OCI-LY1 (cell line): ENCODE measurements around the gene DCP1B.

Source experiments
- H2AFZ ChIP-seq: fragments of 200-600 bp; sonication (generic), shearing (Covaris generic); 2 replicates; pipeline ENCODE4 v1.6.0; 2014; ENCODE audit warnings: antibody characterized with exemption, mild to moderate bottlenecking, low read length
- H3F3A ChIP-seq: fragments of 200-600 bp; sonication (generic), shearing (Covaris generic); 2 replicates; pipeline ENCODE4 v1.6.0; 2014; ENCODE audit warnings: mild to moderate bottlenecking, antibody characterized with exemption, low read length, moderate library complexity; ENCODE audit not compliant: insufficient read depth
- H3K27ac ChIP-seq: fragments of 200-600 bp; sonication (generic); 2 replicates; pipeline ENCODE4 v1.5.1; 2014; ENCODE audit warnings: low read length, mixed run types, mild to moderate bottlenecking, low read depth; ENCODE audit not compliant: poor library complexity, severe bottlenecking
- H3K27me3 ChIP-seq: fragments of 200-600 bp; sonication (generic); 2 replicates; pipeline ENCODE4 v1.6.0; 2014; ENCODE audit warnings: antibody characterized with exemption, mild to moderate bottlenecking, low read length, moderate library complexity; ENCODE audit not compliant: insufficient read depth
- H3K36me3 ChIP-seq: fragments of 200-600 bp; sonication (generic); 2 replicates; pipeline ENCODE4 v1.6.1; 2014; ENCODE audit warnings: mild to moderate bottlenecking, antibody characterized with exemption, low read length, moderate library complexity, mixed read lengths; ENCODE audit not compliant: insufficient read depth
- H3K4me1 ChIP-seq: fragments of 200-600 bp; sonication (generic); 2 replicates; pipeline ENCODE4 v1.5.1; 2014; ENCODE audit warnings: mild to moderate bottlenecking, low read length, moderate library complexity; ENCODE audit not compliant: insufficient read depth, severe bottlenecking
- H3K4me2 ChIP-seq: fragments of 200-600 bp; sonication (generic), shearing (Covaris generic); 2 replicates; pipeline ENCODE4 v1.6.1; 2014; ENCODE audit warnings: low read length
- H3K4me3 ChIP-seq: fragments of 200-600 bp; sonication (generic); 2 replicates; pipeline ENCODE4 v1.5.1; 2014; ENCODE audit warnings: low read length, low read depth, mild to moderate bottlenecking, mixed read lengths; ENCODE audit not compliant: poor library complexity, severe bottlenecking
- H3K79me2 ChIP-seq: fragments of 200-600 bp; shearing (Covaris generic); 2 replicates; pipeline ENCODE4 v1.6.1; 2016; ENCODE audit warnings: mixed run types, low read length, mixed read lengths; ENCODE audit not compliant: insufficient read depth
- H3K9ac ChIP-seq: fragments of 200-600 bp; sonication (generic), shearing (Covaris generic); 2 replicates; pipeline ENCODE4 v1.6.1; 2014; ENCODE audit warnings: mild to moderate bottlenecking, low read length, mixed read lengths
- H3K9me2 ChIP-seq: fragments of 200-600 bp; sonication (generic), shearing (Covaris generic); 2 replicates; pipeline ENCODE4 v1.6.1; 2014; ENCODE audit warnings: low read depth, mild to moderate bottlenecking, low read length, mixed read lengths
- H3K9me3 ChIP-seq: fragments of 200-600 bp; shearing (Covaris generic); 2 replicates; pipeline ENCODE4 v1.6.1; 2014; ENCODE audit warnings: low read length, mixed read lengths
- H4K20me1 ChIP-seq: fragments of 200-600 bp; sonication (generic), shearing (Covaris generic); 2 replicates; pipeline ENCODE4 v1.6.0; 2016; ENCODE audit warnings: mild to moderate bottlenecking, low read length; ENCODE audit not compliant: insufficient read depth
- EZH2 ChIP-seq: fragments of 200-600 bp; sonication (generic), shearing (Covaris generic); IDR thresholded peaks from 2 replicates; pipeline ENCODE4 v1.8.0; 2017; ENCODE audit warnings: borderline replicate concordance, mixed run types, mild to moderate bottlenecking, antibody characterized with exemption, low read length, moderate library complexity, mixed read lengths
- TF ChIP-seq, protein P1 (sequence below): fragments of 200-600 bp; sonication (generic), shearing (Covaris generic); IDR thresholded peaks from 2 replicates; pipeline ENCODE4 v1.5.1; 2017; ENCODE audit warnings: mild to moderate bottlenecking, antibody characterized with exemption, low read length, moderate library complexity, mixed read lengths

DCP1B gene

GRCh38 chr12:2051700-2052621, 47.7 kb upstream of the DCP1B start:
- H3K27ac ChIP-seq: no peak overlapping the region
- H3K9me2 ChIP-seq: no peaks in the 10 kb centered on the region
- no peak overlapping the region for H3K4me3 ChIP-seq
- H3F3A ChIP-seq: no peaks in the 10 kb centered on the region
- H4K20me1 ChIP-seq: no peaks in the 10 kb centered on the region
- H3K4me2 ChIP-seq: no peak overlapping the region
- H3K79me2 ChIP-seq: no peaks in the 10 kb centered on the region
- no peaks in the 10 kb centered on the region for H3K4me1 ChIP-seq
- H3K9ac ChIP-seq: no peak overlapping the region
- no peak overlapping the region for H2AFZ ChIP-seq
- H3K27me3 ChIP-seq: no peaks in the 10 kb centered on the region; the same call in 1 of the 2 replicates
- H3K36me3 ChIP-seq: no peaks in the 10 kb centered on the region
- TF ChIP-seq, protein P1, sequence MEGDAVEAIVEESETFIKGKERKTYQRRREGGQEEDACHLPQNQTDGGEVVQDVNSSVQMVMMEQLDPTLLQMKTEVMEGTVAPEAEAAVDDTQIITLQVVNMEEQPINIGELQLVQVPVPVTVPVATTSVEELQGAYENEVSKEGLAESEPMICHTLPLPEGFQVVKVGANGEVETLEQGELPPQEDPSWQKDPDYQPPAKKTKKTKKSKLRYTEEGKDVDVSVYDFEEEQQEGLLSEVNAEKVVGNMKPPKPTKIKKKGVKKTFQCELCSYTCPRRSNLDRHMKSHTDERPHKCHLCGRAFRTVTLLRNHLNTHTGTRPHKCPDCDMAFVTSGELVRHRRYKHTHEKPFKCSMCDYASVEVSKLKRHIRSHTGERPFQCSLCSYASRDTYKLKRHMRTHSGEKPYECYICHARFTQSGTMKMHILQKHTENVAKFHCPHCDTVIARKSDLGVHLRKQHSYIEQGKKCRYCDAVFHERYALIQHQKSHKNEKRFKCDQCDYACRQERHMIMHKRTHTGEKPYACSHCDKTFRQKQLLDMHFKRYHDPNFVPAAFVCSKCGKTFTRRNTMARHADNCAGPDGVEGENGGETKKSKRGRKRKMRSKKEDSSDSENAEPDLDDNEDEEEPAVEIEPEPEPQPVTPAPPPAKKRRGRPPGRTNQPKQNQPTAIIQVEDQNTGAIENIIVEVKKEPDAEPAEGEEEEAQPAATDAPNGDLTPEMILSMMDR: no peak
- no peak for TF ChIP-seq EZH2
- no peaks in the 10 kb centered on the region for H3K9me3 ChIP-seq

- no peak overlapping the region for H3K4me2 ChIP-seq
- no peaks in the 10 kb centered on the region for H3K9me3 ChIP-seq
- H2AFZ ChIP-seq: no peak overlapping the region
- no peak overlapping the region for H3K27ac ChIP-seq
- no peaks in the 10 kb centered on the region for H4K20me1 ChIP-seq
- no peaks in the 10 kb centered on the region for H3K36me3 ChIP-seq
- no peak overlapping the region for H3K4me3 ChIP-seq
- H3F3A ChIP-seq: no peaks in the 10 kb centered on the region
- H3K9ac ChIP-seq: no peak overlapping the region
- H3K4me1 ChIP-seq: no peaks in the 10 kb centered on the region
- H3K9me2 ChIP-seq: no peaks in the 10 kb centered on the region
- TF ChIP-seq EZH2: no peak
- TF ChIP-seq, protein P1: no peak
- H3K79me2 ChIP-seq: no peaks in the 10 kb centered on the region
- H3K27me3 ChIP-seq: no peaks in the 10 kb centered on the region; the same call in 1 of the 2 replicates
Measured at GRCh38 chr12:2049604-2050540, 45.6 kb upstream of the DCP1B start.

DNA sequence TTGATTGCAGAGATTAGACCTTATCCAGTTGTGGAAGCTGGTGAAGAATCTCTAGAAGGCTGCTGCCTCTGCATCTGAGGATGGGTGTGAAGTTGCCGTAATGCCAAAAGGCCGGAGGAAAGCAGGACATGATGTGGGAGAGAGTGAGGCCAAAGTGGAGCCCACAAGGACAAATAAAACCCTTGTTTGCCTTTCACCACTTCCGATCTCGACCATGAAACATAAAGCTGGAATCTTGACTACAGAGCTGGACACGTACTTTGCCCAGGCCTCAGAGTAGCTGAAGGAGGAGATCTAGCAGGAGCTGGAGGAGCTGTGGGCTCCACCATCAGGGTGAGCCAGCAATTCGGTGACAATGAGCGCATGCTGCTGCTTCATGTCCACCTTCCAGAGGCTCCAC, 43.5 kb upstream of the DCP1B start:
- H3K79me2 ChIP-seq: no peaks in the 10 kb centered on the region

More for the DNA sequence above, 43.5 kb upstream of the DCP1B start:
- Histone ChIP-seq H3F3A (no peaks in the 10 kb centered on the region), H3K4me1 (no peaks in the 10 kb centered on the region), H3K4me3 (no peak overlapping the region), H2AFZ (no peak overlapping the region), H3K9me2 (no peaks in the 10 kb centered on the region), H3K27ac (no peak overlapping the region), H3K27me3 (no peaks in the 10 kb centered on the region; the same call in 1 of the 2 replicates), H4K20me1 (no peaks in the 10 kb centered on the region), H3K9ac (no peak overlapping the region), H3K9me3 (no peaks in the 10 kb centered on the region), H3K4me2 (no peak overlapping the region), H3K36me3 (no peaks in the 10 kb centered on the region)
- TF ChIP-seq, protein P1: no peak
- no peak for TF ChIP-seq EZH2
